Measurements from ENCODE around the gene PTPRG.

GRCh38 chr3:62094461-62094860 lies 533.1 kb downstream of the PTPRG start:
- TF ChIP-seq, protein P1, sequence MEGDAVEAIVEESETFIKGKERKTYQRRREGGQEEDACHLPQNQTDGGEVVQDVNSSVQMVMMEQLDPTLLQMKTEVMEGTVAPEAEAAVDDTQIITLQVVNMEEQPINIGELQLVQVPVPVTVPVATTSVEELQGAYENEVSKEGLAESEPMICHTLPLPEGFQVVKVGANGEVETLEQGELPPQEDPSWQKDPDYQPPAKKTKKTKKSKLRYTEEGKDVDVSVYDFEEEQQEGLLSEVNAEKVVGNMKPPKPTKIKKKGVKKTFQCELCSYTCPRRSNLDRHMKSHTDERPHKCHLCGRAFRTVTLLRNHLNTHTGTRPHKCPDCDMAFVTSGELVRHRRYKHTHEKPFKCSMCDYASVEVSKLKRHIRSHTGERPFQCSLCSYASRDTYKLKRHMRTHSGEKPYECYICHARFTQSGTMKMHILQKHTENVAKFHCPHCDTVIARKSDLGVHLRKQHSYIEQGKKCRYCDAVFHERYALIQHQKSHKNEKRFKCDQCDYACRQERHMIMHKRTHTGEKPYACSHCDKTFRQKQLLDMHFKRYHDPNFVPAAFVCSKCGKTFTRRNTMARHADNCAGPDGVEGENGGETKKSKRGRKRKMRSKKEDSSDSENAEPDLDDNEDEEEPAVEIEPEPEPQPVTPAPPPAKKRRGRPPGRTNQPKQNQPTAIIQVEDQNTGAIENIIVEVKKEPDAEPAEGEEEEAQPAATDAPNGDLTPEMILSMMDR (IDR thresholded peaks at IDR 0.05 in 2 of 3, conservative IDR thresholded peaks at IDR 0.05 in 1 of 3; ENCODE audit: borderline replicate concordance in 1 of 3, insufficient read depth in 1 of 3, low read depth in 2 of 3, low read length in 2 of 3): no peak
- TF ChIP-seq POLR2A (IDR thresholded peaks at IDR 0.05; ENCODE audit: borderline replicate concordance, extremely low read depth, insufficient read depth, insufficient read length) (no peak), EZH2 (IDR thresholded peaks at IDR 0.05) (no peak), YY1 (IDR thresholded peaks at IDR 0.05; ENCODE audit: extremely low read depth, insufficient replicate concordance, low read depth, low read length) (no peak), ZFX (IDR thresholded peaks at IDR 0.05) (no peak), MAX (IDR thresholded peaks at IDR 0.05) (no peak), SP1 (IDR thresholded peaks at IDR 0.05; ENCODE audit: low read depth) (no peak), CBX3 (IDR thresholded peaks at IDR 0.05; ENCODE audit: low read depth) (no peak), POLR2AphosphoS5 (IDR thresholded peaks at IDR 0.05; ENCODE audit: low read depth, low read length) (no peak), RAD21 (IDR thresholded peaks at IDR 0.05; ENCODE audit: low read depth) (no peak), TCF7L2 (IDR thresholded peaks at IDR 0.05; ENCODE audit: borderline replicate concordance, extremely low read depth, insufficient read depth, insufficient read length) (no peak)
